ENCODE results near the gene AQP3.

- TF ChIP-seq, protein P1, sequence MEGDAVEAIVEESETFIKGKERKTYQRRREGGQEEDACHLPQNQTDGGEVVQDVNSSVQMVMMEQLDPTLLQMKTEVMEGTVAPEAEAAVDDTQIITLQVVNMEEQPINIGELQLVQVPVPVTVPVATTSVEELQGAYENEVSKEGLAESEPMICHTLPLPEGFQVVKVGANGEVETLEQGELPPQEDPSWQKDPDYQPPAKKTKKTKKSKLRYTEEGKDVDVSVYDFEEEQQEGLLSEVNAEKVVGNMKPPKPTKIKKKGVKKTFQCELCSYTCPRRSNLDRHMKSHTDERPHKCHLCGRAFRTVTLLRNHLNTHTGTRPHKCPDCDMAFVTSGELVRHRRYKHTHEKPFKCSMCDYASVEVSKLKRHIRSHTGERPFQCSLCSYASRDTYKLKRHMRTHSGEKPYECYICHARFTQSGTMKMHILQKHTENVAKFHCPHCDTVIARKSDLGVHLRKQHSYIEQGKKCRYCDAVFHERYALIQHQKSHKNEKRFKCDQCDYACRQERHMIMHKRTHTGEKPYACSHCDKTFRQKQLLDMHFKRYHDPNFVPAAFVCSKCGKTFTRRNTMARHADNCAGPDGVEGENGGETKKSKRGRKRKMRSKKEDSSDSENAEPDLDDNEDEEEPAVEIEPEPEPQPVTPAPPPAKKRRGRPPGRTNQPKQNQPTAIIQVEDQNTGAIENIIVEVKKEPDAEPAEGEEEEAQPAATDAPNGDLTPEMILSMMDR (IDR thresholded peaks at IDR 0.05): no peak
- no peak for TF ChIP-seq POLR2A (IDR thresholded peaks at IDR 0.05)
Observed at GRCh38 chr9:33465096-33465495, 17.7 kb upstream of the AQP3 start.
